ENCODE measurements around the gene B3GNT3. TPM values are rescaled to one million over a fixed set of nuclear protein-coding genes. Genes with fewer than 3 reads are reported as not detected.

B3GNT3 gene
- total RNA-seq, 1 donor from 2014 or later, result not detected

- peaks cover 3% of the 10 kb centered on the region for H3K27me3 Mint-ChIP-seq (ENCODE audit: insufficient read depth, low read depth)
- H3K27ac ChIP-seq, result no peak overlapping the region
- H3F3A ChIP-seq (ENCODE audit: low read depth), result peaks cover 15% of the 10 kb centered on the region
- no peak for DNase-seq (ENCODE audit: low spot score)
- TF ChIP-seq EZH2 (IDR thresholded peaks at IDR 0.05) (no peak), EZH2phosphoT487 (IDR thresholded peaks at IDR 0.05) (no peak)
- TF ChIP-seq, protein P1, sequence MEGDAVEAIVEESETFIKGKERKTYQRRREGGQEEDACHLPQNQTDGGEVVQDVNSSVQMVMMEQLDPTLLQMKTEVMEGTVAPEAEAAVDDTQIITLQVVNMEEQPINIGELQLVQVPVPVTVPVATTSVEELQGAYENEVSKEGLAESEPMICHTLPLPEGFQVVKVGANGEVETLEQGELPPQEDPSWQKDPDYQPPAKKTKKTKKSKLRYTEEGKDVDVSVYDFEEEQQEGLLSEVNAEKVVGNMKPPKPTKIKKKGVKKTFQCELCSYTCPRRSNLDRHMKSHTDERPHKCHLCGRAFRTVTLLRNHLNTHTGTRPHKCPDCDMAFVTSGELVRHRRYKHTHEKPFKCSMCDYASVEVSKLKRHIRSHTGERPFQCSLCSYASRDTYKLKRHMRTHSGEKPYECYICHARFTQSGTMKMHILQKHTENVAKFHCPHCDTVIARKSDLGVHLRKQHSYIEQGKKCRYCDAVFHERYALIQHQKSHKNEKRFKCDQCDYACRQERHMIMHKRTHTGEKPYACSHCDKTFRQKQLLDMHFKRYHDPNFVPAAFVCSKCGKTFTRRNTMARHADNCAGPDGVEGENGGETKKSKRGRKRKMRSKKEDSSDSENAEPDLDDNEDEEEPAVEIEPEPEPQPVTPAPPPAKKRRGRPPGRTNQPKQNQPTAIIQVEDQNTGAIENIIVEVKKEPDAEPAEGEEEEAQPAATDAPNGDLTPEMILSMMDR (IDR thresholded peaks at IDR 0.05), result no peak
- H3K27ac Mint-ChIP-seq, result peak overlapping the region; percentile 6
- H3K4me1 Mint-ChIP-seq, result peaks cover 23% of the 10 kb centered on the region
- H3K9me3 ChIP-seq (ENCODE audit: low read depth), result no peaks in the 10 kb centered on the region
- no peak overlapping the region for H3K4me2 ChIP-seq
- no peaks in the 10 kb centered on the region for H3K36me3 ChIP-seq
- H3K4me3 Mint-ChIP-seq, result no peak overlapping the region
- no peaks in the 10 kb centered on the region for H3K27me3 ChIP-seq
- no peaks in the 10 kb centered on the region for H3K9me3 Mint-ChIP-seq
- peaks cover 16% of the 10 kb centered on the region for H3K36me3 Mint-ChIP-seq
- no peak overlapping the region for H3K4me3 ChIP-seq
- H4K20me1 ChIP-seq (ENCODE audit: low read depth), result no peaks in the 10 kb centered on the region
- H3K79me2 ChIP-seq (ENCODE audit: low read depth), result no peaks in the 10 kb centered on the region
- no peak overlapping the region for H3K9ac ChIP-seq
- H2AFZ ChIP-seq (replicated peaks), result no peak overlapping the region
- peaks cover 6% of the 10 kb centered on the region for H3K4me1 ChIP-seq
These were observed 30.6 kb upstream of the B3GNT3 start for GRCh38 chr19:17764348-17764747.

- Histone ChIP-seq H3K27ac (no peak overlapping the region), H3F3A (ENCODE audit: low read depth) (peaks cover 15% of the 10 kb centered on the region), H3K36me3 (no peaks in the 10 kb centered on the region), H3K9me3 (ENCODE audit: low read depth) (no peaks in the 10 kb centered on the region), H3K4me2 (no peak overlapping the region), H4K20me1 (ENCODE audit: low read depth) (no peaks in the 10 kb centered on the region), H2AFZ (replicated peaks) (no peak overlapping the region), H3K27me3 (no peaks in the 10 kb centered on the region), H3K79me2 (ENCODE audit: low read depth) (no peaks in the 10 kb centered on the region), H3K9ac (no peak overlapping the region), H3K4me1 (peaks cover 6% of the 10 kb centered on the region), H3K4me3 (no peak overlapping the region)
- peaks cover 14% of the 10 kb centered on the region for H3K36me3 Mint-ChIP-seq
- H3K4me1 Mint-ChIP-seq, result peaks cover 22% of the 10 kb centered on the region
- DNase-seq (ENCODE audit: low spot score), result no peak
- H3K27ac Mint-ChIP-seq, result no peak overlapping the region
- H3K27me3 Mint-ChIP-seq (ENCODE audit: insufficient read depth, low read depth), result peaks cover 3% of the 10 kb centered on the region
- no peak overlapping the region for H3K4me3 Mint-ChIP-seq
- H3K9me3 Mint-ChIP-seq, result no peaks in the 10 kb centered on the region
- TF ChIP-seq, protein P1 (IDR thresholded peaks at IDR 0.05), result no peak
- no peak for TF ChIP-seq EZH2phosphoT487 (IDR thresholded peaks at IDR 0.05)
- TF ChIP-seq EZH2 (IDR thresholded peaks at IDR 0.05), result no peak
These were observed 29.8 kb upstream of the B3GNT3 start for GRCh38 chr19:17765069-17765618.

DNA sequence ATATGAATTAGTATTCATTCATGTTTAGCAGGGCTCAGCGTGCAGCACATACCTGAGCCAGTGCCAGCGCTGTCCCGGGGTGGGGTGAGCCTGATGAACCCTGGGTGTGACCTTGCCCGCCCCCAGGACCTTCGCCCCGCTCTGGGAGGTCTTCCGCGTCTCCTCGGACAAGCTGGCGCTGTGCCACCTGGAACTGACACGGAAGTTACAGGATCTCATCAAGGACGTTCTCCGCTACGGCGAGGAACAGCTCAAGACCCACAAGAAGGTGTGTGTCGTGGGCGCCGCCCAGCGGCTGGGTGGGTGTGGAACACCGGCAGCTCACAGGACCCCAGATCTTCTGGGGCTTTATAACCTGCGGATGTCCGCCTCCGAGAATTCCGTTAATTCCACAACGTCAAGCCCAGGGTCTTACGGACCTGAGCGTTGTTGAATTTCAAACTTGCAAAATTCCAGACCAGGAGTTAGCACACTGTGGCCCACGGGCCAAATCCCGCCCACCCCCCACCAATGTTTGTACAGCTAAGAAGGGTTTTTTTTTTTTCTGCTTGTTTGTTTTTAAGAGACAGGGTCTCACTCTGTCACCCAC is 28.3 kb upstream of the B3GNT3 start:
- Mint-ChIP-seq H3K4me1 (peaks cover 17% of the 10 kb centered on the region), H3K4me3 (no peak overlapping the region), H3K36me3 (peaks cover 12% of the 10 kb centered on the region), H3K27ac (no peak overlapping the region), H3K27me3 (ENCODE audit: insufficient read depth, low read depth) (no peaks in the 10 kb centered on the region), H3K9me3 (no peaks in the 10 kb centered on the region)
- no peak overlapping the region for H2AFZ ChIP-seq (replicated peaks)
- no peak overlapping the region for H3K27ac ChIP-seq
- no peak overlapping the region for H3K4me2 ChIP-seq
- no peak overlapping the region for H3K9ac ChIP-seq
- no peaks in the 10 kb centered on the region for H3K79me2 ChIP-seq (ENCODE audit: low read depth)
- peak; percentile 93 for DNase-seq (ENCODE audit: low spot score)
- no peaks in the 10 kb centered on the region for H3K27me3 ChIP-seq
- no peak overlapping the region for H3K4me3 ChIP-seq
- H3K36me3 ChIP-seq, result no peaks in the 10 kb centered on the region
- no peaks in the 10 kb centered on the region for H4K20me1 ChIP-seq (ENCODE audit: low read depth)
- no peaks in the 10 kb centered on the region for H3K9me3 ChIP-seq (ENCODE audit: low read depth)
- TF ChIP-seq, protein P1 (IDR thresholded peaks at IDR 0.05), result peak; percentile 92
- no peak for TF ChIP-seq EZH2phosphoT487 (IDR thresholded peaks at IDR 0.05)
- no peak for TF ChIP-seq EZH2 (IDR thresholded peaks at IDR 0.05)
- peaks cover 14% of the 10 kb centered on the region for H3F3A ChIP-seq (ENCODE audit: low read depth)
- peaks cover 6% of the 10 kb centered on the region for H3K4me1 ChIP-seq

All from neural progenitor cell (in vitro differentiated cells).